Erythroblast (primary cell): ENCODE measurements around the gene ZNF330.

ENCODE experiments used
- GATA1 ChIP-seq: IDR thresholded peaks from 2 replicates; pipeline ENCODE4 v1.6.1; 2011; ENCODE audit warnings: low read depth, mild to moderate bottlenecking, control low read depth, low read length, moderate library complexity
- POLR2A ChIP-seq: IDR thresholded peaks from 2 replicates; pipeline ENCODE4 v1.6.1; 2011; ENCODE audit warnings: mild to moderate bottlenecking, low read length

DNA sequence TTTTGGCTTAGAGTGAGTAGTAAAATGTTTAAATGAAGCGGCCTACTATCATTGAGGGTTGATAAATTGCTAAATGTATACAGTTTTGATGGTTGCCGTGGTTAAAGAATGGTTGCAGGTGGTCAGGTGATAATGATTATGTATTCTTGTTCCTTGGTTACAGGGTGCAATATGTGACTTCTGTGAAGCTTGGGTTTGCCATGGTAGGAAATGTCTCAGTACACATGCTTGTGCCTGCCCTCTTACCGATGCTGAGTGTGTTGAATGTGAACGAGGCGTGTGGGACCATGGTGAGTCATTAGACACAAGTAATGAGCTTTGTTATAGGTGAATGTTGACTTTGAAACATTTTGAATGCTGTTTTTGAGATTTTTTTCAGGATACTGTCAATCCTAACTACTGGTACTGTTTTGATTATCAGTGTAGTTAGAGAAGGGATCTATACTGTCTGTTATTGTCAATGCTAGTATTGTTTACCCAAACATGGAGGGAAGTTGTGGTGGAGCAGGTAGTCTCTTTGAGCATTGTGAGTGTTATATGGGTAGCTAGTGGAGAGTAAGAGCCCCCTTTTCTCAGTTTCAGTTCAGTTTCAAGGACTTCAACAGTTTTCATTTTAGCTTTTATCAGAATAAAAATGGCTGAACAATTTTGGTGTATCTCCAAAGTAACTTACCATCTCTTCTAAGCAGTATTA, 8.9 kb downstream of the ZNF330 start:
- TF ChIP-seq POLR2A (no peak), GATA1 (no peak)
